HG03139 (cell line): Measurements from ENCODE around the gene TMEM217.

ENCODE experiments used
- ATAC-seq: cut with Tn5 transposase; IDR thresholded peaks from one replicate; pipeline ENCODE4 v1.9.1; 2021; ENCODE audit not compliant: unreplicated experiment

TMEM217 gene

DNA sequence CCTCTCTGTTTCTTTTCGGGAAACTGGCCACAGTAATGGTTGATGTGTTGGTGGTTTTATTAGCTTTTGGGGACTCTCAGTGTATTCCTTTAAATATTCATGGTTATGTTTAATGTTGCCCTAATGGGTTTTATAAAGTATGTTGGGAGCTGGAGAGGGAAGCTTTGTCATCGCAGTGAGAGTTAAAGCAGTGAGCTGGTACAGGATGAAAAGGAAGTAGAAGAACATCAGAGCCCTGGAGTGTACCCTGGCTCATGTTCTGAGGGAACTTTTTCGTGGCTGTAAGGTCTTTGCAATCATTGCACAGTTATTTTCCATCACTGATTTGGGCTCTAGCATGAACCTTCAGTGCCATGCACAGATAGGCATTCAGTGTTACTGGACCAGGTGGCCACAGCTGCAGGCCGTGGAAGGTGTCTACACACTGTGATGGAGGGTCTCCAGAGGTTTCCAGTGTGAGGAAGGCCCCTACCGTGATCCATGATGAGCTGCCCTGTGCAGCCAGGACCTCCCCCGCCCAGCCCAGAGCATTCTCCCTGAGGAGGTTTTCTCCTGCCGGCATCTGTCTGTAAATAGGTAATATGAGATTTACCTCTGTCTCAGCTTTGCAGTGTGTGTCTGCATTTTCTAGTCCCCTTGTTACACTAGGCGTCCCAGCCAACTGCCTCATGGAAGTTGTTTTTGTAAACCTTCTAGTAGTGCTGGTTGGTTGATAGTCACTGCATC, 22.4 kb upstream of the TMEM217 start:
- ATAC-seq = no peak

DNA sequence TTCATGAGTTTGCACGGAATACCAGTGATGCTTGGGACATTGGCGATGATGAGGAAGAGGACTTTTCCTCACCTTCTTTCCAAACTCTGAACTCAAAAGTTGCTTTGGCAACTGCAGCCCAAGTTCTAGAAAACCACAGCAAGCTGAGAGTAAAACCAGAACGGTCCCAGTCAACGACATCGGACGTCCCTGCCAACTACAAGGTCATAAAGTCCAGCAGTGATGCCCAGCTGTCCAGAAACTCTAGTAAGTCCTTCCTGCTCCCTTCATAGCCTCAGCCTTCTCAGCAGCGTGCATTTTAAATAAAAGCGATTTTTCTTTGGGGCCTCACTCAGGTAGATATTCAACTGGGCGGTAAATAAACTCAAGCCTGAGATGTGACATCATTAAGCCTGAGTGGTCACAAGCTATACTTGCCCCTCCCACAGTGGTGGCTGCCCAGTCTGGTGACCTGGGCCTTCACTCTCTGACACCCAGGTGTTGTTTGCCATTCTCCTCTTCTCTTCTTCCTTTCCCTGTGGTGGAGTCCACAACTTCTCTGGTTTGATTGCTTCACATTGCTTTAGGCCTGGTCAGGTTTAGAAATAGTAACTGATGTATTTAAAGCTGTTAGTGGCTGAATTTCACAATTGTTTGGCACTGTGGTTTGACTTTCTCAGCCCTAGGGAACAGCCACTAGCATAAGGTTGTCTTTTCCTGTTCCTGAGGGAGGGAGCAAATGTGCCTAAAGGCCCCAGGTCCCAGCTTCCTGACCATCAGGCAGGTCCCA, 21.6 kb upstream of the TMEM217 start:
- ATAC-seq = no peak

DNA sequence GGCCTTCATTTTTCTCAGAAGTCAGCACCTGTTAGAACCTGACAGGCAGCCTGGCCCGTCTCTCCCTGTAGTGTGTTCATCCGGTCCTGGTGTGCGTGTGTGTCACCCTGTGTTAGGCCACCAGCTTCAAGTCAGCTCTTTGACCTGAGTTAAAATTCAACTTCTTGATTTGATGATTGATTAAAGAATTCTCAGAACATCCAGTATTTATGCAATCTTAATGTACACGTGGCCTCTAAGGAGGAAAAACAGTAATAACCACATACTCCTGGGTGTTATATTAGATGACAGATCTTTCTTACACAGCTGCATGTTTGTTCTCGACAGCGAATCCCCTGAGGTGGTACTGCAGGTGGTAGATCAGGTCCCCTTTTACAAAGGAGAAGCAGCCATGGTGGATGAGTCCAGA, 19.1 kb upstream of the TMEM217 start:
- ATAC-seq = peak; percentile 63

DNA sequence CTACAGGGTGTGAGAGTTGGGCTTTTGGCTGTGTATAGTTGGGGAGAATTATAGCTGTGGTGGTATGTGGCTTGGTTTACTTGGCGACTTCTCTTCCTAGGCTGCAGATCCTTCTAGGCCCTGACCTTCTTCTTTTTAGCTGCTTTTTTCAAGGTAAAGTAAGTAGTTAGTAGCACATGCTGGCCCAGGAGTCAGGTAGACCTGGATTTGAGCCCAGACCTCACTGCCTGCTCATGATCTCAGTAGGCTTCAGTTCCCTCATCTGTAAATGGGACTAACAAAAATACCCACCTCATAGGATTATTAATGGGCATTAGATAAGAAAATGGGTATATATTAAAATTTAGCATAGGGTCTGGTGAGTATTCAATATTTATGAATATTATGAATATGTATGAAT, 17.4 kb upstream of the TMEM217 start:
- ATAC-seq = no peak

DNA sequence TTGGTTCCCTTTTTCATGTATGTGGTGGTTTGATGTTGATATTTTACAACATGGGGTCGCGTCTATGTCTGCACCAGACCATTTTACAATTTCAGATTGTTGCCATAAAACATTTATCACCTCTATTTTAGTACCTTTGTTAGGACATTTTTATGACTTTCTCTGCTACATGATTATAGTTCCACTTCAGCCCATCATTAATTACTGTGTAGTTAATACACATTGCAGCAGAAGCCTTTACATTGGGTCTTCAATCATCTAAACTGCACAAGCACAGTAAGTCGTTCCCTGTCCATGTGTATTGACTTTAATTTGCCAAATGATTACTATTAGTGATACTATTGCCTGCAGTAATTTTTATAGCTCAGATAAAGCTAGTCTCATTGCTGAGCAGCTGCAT, 15.7 kb upstream of the TMEM217 start:
- ATAC-seq = no peak

DNA sequence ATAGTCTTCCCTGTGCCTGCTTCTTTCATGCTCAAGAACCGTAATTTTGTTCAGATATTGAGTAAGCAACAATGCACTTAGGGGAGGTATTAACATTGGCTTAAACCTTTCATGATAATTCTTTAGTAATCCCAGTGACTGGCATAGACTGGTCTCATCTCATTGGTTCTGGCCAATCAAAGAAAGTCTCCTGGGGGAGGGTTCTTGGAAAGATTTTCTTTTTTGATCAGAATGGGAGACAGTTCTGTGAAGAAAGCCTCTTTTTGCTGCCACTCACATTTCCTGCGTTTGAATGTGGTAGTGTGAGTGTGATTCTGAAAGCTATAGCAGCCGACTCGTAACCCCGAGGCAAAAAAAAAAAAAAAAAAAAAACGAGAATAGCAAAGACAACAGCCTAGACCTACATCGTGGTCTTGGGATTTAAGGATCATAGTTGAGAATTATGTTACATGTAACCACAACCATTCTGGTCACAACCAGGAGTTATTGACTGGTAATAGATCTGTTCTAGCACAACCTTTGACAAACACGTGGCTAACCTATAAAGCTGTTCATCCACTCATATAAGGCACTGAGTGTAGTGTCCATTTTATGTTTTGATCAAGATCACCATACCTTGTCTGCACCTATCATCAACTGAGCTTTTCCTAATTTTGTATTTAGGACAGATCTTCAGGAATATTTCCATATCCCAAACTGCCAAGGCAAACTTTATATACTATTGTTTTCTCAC, 15.1 kb upstream of the TMEM217 start:
- no peak for ATAC-seq

DNA sequence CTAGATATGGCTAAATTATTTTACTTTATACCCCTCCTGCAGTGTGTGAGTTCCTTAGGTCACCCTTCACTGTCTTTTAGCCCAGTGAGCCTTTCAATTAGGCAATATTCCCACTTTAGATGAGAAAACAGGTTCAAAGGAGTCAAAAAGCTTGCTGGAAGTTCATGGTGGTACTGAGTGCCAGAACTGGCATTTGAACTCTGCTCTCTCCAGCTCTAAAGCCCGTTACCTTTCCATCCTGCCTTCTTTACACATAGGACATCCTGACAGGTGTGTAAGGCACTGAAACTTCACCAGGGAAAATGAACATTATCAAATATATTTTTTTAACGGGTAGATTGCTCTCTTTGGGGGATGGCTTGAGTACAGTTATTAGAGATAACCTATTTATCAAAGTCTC, 11.2 kb upstream of the TMEM217 start:
- no peak for ATAC-seq

DNA sequence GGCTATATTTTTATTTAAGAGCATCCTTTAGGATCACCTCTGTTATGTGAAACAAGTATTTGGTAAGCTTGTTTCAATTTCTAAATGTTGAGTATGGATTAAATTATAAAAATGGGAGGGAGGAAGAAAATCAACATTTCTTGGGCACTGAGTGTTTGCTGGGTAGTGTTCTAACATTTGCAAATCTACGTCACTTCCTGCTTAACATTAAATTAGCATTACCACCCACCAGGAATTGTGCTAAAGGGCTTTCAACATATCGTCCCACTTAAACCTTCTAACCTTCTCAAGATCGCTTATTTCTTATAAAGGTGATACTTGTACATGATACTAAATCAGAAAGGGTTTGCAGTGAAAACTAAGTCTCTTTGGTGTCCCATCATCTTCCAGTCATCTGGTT, 7.9 kb upstream of the TMEM217 start:
- no peak for ATAC-seq

DNA sequence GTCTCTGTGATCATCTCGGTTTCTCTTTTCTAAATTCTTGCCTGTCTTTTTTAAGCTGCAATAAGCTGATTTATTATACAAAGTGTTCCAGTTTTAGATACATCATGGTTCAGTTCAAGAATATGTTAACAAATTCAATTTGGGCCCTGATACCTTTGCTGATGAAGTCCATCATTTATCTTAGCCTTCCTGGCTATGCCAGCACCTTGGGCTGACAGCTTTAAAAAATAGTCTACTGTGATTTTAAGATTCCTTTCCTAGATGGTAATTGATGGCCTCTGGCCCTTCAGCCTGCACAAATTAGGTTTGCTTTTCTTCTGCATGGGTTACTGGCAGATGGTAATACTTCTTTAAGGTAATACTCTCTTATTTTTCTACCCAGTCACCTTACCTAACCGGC, 7.1 kb upstream of the TMEM217 start:
- no peak for ATAC-seq

DNA sequence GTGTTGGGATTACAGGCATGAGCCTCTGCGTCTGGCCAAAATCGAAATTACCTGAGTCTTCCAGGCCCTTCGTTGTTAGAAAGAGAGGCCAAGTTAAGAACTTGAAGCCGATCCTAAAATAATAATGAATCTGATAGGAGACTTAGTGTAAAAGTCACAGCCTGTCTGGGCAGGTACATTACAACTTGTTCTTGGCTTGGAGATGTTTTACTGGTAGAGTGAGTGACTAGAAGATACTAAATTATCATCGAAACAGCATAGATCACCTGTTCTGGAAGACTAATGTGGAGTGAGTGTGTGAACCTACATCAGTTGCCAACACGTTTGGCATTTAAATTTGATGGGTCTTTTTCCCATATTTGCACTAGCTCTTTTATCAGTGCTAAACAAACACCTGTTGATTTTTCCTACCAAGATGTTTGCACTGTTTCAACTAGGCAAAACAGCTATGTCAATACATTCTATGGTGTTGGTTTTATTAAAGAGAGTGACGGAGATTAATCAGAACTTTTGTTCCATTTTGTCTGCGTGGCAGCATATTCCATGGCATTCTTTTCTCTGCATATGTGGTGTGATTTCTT, 4.6 kb upstream of the TMEM217 start:
- no peak for ATAC-seq

DNA sequence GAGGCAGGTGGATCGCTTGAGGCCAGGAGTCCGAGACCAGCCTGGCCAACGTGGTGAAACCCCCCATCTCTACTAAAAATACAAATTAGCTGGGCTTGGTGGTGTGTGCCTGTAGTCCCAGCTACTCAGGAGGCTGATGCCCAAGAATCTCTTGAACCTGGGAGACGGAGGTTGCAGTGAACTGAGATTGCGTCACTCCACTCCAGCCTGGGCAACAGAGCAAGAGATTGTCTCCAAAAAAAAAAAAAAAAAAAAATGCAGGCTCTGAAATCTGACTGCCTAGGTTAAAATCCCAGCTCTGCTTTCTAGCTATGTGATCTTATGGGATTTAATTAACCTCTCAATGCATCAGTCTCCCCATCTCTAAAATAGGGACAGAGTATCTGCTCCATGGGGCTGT, 3.3 kb upstream of the TMEM217 start:
- no peak for ATAC-seq

DNA sequence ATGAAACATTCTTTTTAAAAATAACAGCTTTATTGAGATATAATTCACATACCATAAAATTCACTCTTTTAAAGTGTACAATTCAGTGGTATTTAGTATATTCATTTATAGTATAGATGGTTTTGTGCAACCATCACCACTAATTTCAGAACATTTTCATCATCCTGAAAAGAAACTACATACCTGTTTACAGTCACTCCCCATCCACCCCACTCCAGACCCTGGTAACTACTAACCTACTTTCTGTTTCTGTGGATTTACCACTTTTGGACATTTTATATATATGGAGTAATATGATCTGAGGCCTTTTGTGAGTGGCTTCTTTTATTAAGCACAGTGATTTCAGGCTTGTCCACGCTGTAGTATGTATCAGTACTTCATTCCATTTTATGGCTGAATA, 2.5 kb upstream of the TMEM217 start:
- ATAC-seq = no peak

DNA sequence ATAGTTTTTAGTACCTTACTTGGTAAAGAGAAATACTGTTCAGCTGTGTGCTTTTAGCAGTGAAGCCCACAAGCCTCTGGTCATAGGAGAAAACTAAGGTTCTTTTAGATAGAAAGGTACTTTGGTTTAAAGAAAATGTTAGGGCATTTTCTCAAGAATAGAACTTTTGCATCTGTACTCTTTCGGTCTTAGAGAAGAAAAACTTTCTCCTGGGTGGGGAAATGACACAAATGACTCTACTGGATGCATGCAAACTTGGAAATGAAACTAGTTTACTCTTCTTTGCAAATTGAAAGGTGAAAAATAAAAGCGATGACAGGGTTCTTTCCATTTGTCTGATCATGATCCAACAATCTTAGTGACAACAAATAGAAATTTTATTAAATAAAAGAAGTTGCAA, 2.1 kb upstream of the TMEM217 start:
- no peak for ATAC-seq

DNA sequence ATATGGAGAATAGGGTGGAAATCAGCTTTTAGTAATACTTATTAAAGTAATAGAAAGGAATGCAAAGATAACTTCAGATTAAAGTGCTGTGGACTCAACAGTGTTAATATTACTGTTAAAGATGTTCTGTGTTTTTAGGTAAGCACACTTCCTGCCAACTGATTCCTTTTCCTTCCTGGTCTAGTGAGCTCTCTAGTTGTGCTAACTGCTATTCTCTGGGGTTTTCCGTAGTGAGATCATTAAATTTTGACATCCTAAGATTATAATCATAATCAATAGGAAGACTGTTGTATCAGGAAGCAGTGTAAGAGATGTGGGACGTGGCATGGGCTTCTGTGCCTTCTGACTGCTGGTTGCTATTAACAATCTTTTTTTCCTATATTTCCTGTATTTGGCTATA, 1.2 kb upstream of the TMEM217 start:
- no peak for ATAC-seq

DNA sequence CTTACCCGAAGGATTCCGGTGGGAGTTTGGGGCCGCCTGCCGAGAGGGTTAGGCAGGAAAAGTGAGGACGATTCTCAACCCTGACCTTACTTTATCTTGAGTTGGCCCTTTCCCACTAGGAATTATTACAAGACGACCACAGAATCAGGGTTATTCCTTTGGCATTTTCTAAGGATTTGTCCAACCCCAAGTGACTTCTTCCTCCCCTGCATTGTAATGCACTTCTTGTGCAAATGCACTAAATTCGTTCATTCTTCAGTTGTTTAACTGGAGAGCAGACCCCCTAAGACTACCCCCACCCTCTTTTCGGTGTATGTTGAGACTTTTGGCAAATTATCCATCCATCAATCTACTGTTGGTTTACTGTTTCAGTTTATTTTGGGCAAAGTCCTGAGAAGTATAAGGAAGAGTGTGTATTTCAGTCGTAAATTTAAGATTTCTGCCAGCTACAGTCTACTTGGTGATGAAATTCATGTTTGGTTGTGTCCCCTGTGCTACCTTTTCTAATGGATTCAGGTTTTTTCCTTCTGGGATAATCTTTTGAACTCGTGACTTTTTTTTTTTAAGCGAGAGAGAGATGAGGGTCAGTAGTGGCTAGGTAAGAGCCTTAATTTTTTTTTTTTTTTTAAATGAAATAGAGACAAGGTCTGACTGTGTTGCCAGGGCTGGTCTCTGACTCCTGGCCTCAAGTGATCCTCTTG, 611 bp upstream of the TMEM217 start:
- no peak for ATAC-seq

DNA sequence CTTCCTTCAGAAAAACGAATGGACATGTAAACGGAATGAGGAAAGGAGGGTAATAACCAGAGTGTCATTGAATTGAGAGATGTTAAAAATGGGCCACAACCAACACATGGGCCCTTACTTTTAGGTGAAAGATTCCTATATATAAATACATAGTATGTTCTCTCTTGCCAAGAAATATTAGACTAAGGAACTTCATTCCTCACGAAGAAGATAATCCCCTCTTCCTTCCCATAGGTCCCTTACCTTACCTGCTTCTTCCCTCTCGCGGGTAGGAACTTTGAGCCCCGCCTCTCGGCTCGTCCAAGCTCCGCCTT, 667 bp downstream of the TMEM217 start:
- ATAC-seq = no peak

DNA sequence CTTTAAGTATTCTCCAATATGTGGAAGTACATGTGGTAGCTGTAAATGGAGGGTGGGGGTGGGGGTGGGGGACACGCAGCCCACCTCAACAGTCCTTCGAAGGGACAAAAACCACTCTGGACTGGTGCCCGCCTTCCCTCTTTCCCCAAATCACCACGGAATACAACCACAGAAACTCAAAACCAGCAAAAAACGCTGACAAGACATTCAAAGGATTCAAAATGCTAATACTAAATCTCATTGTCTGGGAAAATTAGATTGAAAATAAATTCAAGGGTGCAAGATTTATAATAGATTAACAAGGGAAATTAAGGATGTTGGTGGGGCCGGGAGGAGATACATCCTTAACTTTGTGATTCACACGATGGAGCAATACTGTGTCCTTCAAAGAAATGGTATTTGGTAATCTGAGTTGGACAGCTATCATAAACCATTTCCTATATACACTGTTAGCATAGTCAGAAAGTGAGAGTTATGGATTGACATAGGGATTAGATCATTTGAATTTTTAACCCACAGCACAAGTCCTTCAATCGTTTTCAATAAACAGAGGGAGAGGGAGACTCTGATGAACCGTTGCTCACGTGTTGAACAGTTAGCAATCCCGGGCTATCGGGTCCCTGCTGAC, 1.1 kb downstream of the TMEM217 start:
- no peak for ATAC-seq

DNA sequence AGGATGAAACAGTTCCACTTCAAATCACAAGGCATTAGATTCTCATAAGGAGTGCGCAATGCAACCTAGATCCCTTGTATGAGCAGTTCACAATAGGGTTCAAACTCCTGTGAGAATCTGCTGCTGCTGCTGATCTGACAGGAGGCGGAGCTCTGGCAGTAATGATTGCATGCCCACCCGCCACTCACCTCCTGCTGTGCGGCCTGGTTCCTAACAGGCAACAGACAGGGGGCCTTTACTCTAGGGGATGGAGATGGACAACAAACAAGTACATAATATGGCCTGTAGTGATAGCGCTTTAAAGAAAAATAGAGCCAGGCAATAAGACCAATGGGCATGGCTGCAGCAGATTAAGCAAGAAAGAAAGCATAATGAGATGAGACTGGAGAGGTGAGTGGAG, 3.1 kb downstream of the TMEM217 start:
- ATAC-seq = no peak

DNA sequence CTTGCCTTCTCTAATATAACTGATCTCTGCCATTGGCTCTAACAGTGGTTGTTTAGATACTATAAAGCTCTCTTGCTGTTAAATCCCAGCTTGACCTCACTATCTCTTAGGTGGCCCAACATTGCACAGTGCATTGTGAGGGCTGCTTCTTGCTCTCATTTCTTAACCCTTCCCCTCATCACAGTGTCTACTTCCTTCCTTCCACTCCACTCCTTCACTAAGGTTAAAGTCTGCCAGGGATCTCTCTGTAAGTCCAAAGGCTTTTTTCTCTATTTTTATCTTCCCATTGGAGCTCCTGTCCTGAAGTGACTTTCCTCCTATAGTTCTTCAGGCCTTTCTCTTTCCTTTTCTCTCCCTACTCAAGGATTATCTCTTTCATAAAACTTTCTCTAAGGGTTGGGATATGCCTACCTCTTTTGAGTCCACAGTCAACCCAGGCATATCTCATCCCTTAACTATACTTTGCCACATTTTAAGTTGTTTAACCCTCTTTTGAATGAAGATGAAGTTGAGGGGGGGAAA, 4.4 kb downstream of the TMEM217 start:
- ATAC-seq = no peak

DNA sequence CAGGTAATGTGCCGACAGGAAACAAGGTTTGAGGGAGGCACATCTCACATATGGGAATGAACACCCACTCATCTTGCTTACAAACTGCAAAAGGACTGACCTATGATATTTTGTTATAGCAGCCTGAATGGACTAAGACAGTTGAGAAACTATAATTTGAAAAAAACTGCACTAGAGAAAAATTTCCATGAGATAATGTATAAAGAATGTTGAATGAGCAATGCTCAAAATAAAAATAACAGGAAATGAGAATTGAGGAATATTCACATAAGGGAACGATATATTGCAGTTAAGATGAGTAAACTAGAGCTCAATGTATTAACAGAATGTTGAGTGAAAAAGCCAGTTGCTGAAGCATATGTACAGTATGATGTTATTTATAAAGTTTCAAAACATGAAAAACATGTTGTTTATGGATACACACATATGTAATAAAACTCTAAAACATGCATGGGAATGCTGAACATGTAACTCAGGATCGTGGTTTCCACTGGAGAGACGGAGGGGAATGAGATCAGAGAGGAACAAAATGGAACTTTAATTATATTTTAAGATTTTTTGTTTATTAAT, 6.6 kb downstream of the TMEM217 start:
- ATAC-seq = no peak
